ENCODE measurements around the gene TMEM35A.
"Not testable (repeated sequence)": the region's sequence is repeated elsewhere in the genome, so short reads cannot be mapped to it uniquely, and the experiment has no call there.

TMEM35A gene, protein sequence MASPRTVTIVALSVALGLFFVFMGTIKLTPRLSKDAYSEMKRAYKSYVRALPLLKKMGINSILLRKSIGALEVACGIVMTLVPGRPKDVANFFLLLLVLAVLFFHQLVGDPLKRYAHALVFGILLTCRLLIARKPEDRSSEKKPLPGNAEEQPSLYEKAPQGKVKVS

DNA sequence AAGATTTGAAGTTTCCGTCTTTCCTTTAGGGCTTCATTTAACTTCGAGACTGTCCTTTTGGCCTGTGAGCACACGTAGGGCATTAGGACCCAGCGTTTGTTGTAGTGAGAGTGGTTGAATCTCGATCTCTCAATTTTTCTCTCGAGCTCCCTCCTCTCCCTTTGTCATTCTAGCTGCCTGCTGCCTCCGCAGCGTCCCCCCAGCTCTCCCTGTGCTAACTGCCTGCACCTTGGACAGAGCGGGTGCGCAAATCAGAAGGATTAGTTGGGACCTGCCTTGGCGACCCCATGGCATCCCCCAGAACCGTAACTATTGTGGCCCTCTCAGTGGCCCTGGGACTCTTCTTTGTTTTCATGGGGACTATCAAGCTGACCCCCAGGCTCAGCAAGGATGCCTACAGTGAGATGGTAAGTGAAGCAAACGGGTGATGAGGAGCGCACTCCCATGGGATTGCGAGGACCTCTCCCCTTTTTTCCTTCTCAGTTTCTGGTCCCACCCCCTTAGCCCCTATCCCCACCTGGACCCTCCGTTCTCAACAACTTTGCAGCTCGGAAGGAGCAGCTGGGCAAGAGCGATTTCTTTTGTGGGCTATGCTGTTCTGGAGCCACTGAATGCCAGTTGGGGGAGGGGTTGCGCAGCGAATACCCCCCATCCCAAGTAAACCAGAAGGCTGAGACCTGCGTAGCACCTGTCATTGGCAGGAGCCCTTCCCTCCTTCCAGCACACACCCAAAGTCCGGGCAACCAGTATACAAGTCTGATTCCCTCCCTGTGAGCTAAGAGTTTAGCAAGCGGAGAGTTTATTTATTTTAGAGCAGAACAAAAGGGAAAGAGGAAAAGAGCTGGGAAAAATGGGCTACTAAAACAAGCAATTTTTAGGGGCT is at the start of gene TMEM35A:
Gene TMEM35A (plus strand): TSS at position 164 of the 883 bp plus-strand sequence. CDS start 124 bp downstream, at position 288.
- peak; percentile 3 for DNase-seq

DNA sequence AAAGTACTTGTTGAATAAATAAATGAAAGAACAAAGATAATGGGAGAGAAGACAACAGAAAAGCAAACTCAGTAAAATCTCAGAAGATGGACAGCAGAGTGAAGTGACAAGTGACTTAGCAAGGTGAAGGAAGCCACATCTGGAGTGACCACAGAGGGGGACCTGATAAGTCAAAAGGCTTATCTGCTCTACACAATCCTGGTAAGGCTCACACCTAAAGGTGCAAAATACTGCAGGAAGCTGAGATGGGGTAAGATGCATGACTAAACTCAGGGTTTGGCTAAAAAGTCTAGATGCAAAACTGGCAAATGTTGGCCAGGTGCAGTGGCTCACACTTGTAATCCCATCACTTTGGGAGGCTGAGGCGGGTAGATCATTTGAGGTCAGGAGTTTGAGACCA is 49.0 kb upstream of the TMEM35A start:
- no peak for DNase-seq

DNA sequence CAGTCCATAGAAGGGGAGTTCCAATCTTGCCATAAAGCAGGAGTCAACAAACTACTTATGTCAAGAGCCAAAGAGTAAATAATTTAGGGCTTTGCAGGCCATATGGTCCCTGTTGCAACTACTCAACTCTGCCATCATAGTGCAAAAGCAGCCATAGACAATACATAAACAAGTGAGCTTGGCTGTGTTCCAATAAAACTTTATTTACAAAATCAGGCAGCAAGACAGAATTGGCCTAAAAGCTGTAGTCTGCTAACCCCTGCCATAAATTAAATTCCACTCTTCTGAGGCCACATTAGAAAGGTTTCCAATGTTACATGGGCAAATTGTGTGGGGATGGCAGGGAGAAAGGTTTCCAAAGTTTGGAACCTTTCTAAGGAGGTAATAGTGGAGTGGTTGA is 41.4 kb upstream of the TMEM35A start:
- no peak for DNase-seq

DNA sequence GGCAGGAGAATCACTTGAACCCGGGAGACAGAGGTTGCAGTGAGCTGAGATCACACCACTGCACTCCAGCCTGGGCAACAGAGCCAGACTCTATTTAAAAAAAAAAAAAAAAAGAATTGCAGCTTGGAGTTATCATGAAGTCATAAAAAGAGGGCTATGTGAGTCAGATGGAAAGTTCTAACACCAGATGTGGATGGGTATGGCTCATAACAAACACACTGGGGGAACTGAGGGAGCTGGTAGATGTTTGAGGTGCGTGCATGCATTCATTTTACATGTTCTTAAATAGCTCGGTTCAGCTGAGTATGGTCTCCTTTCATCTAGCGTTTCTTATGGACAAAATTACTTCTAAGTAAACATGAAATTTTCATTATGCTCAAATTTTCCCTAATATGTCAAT is 38.5 kb upstream of the TMEM35A start:
- no peak for DNase-seq

DNA sequence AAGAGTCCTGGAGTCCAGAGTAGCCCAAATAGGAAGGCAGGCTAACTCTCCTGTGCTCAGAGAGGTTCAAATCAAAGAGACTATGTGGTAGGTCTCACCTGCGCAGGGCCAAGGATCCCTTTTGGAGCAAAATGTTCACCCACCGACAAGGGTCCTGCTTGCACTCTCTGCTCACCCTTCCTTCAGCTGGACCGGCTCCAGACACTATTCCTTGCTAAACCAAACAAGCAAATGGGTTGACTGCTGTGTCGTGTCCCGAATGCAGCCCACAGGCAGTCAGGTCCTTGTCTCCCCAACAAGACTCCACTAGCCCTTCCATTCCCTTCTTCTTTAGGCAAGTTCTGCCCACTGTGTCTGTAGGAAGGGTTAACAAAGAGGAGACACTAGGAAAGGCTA is 27.5 kb upstream of the TMEM35A start:
- no peak for DNase-seq

DNA sequence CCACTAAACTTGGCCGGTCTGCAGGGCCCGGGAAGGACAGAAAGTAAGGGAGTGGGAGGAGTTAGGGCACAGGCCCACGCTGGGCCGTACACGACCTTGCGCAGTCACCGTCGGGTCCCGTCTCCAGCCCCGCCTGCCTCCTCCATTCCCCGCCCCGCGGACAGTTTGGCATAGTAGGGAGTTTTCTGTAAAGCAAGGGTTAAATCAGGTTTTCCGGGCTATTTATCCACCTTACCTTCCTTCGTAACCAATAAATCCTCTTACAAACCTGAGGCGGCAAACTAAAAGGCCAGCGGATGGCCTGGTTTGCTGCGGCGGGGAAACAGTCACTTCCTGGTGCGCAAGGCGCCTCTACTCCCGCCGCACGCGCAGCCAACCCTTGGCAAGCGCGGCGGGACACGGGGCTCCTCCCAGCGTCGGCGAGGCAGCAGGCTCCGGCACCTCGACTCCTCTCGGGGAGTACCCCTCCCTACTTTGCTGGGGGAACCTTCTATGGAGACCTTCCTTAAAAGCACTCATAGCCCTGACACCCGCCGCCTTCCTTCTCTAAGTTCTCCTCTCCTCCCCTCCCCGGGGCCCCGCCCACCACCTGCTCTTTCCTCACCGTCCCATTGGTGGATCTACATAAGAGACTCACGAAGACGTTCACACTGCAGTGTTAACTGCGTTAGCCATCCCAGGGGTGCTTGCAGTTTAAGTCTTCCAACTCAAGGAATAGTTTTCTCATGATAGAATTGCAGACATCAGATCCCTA is 27.0 kb upstream of the TMEM35A start, which contains the start of gene TRMT2B:
Gene TRMT2B (minus strand): TSS at position 563 of the 754 bp plus-strand sequence. CDS start 9,822 bp downstream, outside the sequence.
- DNase-seq = no peak

DNA sequence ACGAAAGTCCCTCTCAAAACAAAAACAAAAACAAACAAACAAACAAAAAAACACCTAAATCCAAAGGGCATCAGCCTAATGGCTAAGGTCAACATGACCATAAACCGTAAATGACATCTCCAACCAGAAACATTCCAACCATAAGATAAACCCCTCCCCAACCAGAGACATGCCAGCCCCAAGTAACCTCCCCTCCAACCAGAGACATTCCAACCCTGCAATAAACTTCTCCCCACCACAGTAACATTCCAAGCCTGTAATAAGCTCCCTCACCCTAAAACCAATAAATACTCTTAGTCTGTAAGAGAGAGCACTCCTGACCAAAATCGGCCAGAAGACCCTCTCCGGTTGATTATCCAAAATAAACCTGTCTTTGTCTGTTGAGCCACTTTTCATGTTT is 22.1 kb upstream of the TMEM35A start:
- not testable (repeated sequence) for DNase-seq

DNA sequence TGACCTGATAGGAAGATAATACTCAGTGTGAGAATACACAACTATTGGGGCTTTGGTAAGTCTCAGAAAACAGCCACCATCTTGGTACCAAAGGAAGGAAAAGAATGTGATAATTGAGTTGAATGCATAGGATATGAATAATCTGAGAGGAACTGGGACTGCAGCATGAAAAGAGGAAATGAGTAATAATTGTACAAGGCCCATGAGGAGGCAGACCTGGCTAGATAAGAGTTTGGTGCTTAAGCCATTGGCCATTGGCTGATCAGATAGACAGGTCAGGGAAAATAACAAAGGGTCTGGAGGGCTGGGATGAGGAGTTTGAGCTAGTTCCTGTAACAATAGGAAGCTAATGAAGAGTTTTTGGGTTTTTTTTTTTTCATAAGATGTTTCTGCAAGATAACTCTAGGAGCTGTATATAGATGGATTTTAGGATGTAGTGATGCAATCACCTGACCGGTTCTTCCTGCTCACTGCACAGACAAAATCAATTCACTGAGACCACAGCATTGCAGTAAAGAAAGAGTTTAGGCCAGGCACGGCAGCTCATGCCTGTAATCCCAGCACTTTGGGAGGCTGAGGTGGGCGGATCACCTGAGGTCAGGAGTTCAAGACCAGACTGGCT is 21.5 kb upstream of the TMEM35A start:
- DNase-seq = no peak

DNA sequence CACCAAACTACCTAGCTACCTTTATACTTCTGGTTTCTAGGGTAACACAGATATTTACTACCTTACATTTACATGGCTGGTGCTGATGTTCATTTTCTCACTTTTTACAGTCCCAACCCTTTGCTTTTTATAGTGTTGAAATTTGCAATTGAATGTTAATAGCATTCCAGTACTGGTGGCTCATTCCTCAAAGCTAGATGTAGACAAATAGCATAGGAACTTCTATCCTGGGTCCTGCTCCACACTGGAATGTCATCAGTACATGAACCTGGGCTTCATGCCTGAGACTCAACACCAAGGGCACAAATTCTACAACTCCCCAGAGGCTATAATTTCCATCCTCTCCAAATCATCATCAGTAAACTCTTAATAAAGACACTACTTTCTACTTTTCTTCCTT is 16.5 kb upstream of the TMEM35A start:
- no peak for DNase-seq

DNA sequence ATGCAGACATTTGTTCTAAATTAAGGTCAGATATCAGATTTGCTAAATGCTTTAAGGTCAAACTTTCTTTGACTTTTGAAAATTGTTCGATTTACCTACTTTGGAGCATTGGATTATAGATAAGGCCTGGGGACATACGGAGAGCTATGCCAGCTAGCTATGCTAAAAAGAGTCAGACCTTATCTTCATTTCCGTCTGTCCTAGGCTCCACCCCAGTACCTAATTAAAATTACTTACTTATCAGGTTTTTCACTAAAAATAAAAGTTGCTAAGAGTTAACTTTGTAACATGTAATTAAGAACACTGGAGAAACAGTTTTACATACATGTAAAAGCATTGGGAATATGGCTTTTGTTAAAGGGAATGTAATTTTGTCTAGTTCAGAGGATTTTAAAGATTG is 7.1 kb upstream of the TMEM35A start:
- DNase-seq = no peak

DNA sequence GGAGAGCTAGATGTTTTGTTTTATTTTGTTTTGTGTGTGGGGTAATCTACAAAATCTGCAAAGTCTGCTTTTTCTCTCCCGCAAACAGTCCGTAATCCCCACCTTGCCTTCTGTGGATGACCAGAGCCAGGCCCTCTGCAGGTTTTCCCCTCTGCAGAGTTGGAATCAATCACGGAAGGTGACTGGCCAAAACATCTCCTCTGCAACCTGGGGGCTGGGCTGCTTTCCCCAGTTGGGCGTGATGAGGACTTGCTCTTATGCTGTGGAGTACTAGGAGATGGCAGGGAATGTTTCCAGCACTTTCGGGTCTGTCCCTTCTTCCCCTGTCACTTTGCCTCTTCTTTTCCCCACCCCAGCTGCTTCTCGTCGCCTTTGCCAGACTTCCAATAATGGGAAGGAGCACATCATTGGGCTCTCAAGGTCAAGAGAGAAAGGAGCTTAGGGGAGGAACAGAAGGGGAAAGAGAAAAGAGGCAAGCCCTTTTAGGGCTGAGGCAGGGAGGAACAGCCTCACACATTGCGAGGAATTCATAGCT is 1.1 kb downstream of the TMEM35A start:
- no peak for DNase-seq

DNA sequence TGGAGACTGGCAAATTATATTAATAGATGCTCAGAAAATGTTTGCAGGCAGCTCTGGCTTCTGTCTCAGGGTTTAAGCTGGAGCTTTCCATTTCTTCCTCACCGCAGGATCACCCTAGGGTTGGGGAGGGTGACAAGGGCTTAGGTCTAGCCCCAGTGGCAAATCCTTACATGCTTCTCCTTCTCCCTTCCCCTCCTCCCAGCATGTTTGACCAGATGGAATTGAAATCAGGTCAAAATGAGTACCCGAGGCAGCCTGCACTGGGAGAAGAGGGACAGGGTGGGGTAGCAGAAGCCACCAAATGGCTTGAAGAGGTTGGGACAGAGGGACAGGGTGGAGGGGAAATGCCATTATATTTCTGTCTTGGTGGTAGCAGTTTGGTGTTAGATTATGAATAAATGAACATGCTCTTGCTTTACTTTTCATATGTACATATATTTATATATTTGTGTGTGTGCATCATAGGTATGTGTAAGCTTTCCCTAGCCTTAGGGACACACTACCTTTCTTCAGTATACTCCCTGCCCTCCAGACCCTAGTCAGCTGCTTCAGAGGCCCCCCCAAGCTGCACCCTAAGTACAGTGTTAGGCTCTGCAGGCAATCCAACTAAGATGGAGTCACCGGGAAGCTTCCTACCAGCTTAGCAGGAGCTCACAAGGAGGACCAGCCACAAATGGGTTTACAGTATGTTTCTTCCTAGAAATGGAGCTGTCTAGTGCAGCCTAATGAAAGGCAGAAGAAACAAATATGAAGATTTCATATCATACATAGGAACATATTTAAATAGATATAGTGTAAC is 1.8 kb downstream of the TMEM35A start:
- no peak for DNase-seq

DNA sequence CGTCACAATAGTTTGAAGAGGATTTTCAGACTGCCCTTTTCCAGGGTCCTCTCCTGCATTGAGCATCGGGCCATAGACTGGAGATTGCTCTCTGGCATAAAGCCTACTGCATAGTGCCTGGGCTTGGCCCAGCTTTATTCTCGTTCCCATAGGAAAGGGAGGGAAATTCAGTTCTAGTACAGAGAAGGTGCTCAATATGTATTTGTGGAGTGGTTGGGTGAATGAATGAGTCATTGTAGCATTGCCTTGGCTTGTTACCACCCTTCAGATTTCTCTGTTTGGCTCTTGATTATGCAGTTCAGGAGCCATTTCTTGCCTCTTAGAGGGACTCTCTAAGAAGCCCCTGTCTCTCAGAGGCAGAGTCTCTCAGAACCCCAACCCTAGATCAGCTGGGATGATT is 2.6 kb downstream of the TMEM35A start:
- DNase-seq = no peak

DNA sequence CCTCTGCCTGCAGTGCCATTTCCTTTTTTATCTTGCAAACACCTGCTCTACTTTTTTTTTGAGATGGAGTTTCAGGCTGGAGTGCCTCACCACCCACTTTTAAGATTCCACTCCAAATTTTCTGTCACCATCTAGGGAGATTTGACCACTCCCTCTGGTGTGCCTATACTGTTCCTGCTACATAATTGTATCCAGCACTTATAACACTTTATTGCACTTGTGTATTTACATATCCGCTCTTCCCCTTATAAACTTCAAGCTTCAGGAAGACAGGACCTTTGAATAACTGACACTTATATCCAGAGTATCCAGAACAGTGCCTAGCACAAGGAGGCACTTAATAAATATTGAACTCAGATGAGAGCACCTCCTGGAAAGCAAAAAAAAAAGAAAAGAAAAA is 13.1 kb downstream of the TMEM35A start:
- no peak for DNase-seq

DNA sequence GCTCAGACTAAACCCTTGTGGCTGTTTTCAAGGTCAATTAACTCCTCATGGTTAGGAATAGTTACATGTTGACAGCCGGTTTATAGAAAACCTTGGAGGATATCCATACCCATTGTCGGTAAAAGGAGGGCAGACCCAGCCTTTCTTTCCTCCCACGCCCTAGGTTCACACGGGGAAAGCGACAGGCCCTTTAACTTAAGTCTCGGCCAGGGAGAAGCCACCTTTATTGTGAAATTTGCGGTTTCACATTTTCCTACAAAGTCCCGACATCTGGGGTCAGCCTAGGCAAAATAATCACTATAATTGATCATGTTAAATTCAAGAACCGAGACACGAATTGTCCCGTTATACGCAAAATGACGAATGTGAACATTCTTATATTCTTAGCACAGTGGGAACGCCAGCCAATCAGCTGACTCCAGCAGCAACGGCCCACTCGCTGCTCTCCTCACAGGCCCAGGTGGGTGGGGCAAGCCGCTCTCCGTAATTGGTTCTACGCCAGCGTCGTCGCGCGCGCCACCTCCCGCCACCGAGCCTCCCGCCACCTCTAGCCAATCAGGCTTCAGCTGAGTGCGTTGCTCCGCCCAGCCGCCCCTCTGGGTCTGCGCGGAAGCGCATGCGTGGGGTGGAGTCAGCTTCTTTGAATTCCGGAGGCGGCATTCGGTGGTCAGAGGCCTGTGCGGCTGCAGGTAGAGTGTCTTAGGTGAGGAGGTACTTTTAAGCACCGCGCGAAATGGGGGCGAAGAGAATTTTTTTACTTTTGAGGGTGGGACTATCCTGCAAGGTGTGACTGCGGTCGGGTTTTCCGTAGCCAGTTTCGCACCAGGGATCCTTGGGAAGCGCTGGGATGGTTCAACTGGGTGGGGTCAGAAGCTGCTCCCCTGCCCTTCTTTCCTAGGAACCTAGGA is 19.1 kb downstream of the TMEM35A start, which contains the start of gene CENPI:
Gene CENPI (plus strand): TSS at position 659 of the 908 bp plus-strand sequence. CDS start 2,867 bp downstream, outside the sequence.
- peak; percentile 22 for DNase-seq

DNA sequence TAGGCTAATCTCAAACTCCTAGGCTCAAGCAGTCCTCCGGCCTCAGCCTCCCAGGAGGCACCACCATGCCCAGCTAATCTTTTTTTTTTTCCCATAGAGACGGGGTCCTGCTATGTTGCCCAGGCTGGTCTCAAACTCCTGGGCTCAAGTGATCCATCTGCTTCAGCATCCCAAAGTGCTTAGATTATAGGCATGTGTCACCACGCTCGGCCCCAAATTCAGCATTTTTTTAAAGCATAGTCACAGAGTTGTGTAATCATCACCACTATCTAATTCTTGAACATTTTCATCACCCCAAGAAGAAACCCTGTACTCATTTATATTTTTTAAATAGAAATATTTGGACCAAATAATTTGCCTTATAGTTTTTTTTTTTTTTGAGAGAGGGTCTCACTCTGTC is 29.6 kb downstream of the TMEM35A start:
- no peak for DNase-seq

DNA sequence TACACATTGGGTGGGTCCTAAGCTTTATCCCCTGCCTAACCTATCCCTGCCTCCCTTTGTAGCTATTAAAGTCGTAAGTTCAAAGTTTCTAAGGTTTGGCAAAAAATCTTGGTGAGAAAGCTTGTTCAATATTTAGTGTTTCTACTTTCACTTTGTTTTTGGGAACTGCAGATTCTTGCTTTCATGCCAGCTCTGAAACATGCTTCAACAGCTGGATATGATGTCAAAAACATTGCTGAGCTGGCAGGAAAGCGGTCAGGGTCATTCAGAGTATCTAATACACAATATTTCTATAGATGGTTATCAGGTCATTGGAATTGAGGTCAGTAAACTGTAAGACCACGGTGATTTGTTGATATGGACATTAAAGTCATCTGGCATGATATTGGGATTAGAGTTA is 39.0 kb downstream of the TMEM35A start:
- DNase-seq = no peak

DNA sequence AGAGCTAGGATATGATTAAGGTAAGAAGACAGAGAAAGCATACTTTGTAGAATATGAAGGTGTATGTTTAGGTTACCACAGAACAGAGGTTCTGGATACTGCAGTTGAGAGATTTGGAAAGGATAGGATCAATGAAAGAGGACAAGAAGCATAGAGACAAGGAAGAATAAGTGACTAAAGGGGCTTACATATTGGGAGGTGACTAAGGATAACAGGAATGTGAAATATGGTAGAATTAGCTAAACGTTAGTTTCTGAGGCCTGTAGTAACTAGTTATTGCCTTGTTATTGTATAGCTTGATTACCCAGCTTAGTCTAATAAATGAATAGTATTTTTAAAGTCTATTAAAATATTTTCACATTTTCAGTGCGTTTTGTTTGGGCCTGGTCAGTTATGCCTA is 57.6 kb downstream of the TMEM35A start:
- DNase-seq = no peak

All from cortex of kidney (tissue), 1 donor.